RWPE1 (cell line): ENCODE data around the gene DENND5A.
"Not testable (repeated sequence)": the region's sequence is repeated elsewhere in the genome, so short reads cannot be mapped to it uniquely, and the experiment has no call there.

Source experiments
- CTCF ChIA-PET: fragments of 350-600 bp; sonication (Branson Sonifier 250); formaldehyde crosslinking; extraction: SDS; loops from one replicate; lab custom pipeline; 2021; lab: Yijun Ruan, JAX
- POLR2A ChIA-PET: fragments of 400-600 bp; formaldehyde crosslinking; extraction: SDS; loops from one replicate; lab custom pipeline; 2020; ENCODE audit warnings: antibody characterized with exemption; ENCODE audit not compliant: low non-redundant PET; lab: Yijun Ruan, JAX
- DNase-seq: peaks from one replicate; pipeline ENCODE4 v3.0.0; 2012; ENCODE audit warnings: low spot score
- H3K27ac ChIP-seq: fragments of 450-650 bp; 2 replicates; pipeline ENCODE4 v1.5.1; 2017
- TF ChIP-seq, protein P1 (sequence below): fragments of 450-650 bp; conservative IDR thresholded peaks from 2 replicates; pipeline ENCODE4 v1.5.1; 2017; ENCODE audit warnings: low read depth, mild to moderate bottlenecking

DENND5A gene

DNA sequence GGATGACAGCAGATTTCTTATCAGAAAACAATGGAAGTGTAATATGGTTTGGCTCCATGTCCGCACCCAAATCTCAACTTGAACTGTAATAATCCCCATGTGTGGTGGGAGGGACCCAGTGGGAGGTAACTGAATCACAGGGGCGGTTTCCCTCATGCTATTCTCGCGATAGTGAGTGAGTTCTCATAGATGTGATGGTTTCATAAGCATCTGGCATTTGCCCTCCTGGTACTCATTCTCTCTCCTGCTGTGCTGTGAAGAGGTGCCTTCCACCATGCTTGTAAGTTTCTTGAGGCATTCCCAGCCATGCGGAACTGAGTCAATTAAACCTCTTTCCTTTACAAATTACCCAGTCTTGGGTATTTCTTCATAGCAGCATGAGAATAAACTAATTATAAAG lies 92.8 kb downstream of the DENND5A start:
- H3K27ac ChIP-seq: no peak overlapping the region
- POLR2A ChIA-PET: interaction anchor here (0.6 kb wide), 1 partner anchor 8 kb away, joined by 3 read pairs; no protein-coding TSS in a partner anchor
- TF ChIP-seq, protein P1, sequence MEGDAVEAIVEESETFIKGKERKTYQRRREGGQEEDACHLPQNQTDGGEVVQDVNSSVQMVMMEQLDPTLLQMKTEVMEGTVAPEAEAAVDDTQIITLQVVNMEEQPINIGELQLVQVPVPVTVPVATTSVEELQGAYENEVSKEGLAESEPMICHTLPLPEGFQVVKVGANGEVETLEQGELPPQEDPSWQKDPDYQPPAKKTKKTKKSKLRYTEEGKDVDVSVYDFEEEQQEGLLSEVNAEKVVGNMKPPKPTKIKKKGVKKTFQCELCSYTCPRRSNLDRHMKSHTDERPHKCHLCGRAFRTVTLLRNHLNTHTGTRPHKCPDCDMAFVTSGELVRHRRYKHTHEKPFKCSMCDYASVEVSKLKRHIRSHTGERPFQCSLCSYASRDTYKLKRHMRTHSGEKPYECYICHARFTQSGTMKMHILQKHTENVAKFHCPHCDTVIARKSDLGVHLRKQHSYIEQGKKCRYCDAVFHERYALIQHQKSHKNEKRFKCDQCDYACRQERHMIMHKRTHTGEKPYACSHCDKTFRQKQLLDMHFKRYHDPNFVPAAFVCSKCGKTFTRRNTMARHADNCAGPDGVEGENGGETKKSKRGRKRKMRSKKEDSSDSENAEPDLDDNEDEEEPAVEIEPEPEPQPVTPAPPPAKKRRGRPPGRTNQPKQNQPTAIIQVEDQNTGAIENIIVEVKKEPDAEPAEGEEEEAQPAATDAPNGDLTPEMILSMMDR: no peak
- CTCF ChIA-PET: interaction anchor here (0.6 kb wide), 2 partner anchors 10 to 888 kb away, joined by 3 to 10 read pairs; no protein-coding TSS in a partner anchor
- DNase-seq: no peak

DNA sequence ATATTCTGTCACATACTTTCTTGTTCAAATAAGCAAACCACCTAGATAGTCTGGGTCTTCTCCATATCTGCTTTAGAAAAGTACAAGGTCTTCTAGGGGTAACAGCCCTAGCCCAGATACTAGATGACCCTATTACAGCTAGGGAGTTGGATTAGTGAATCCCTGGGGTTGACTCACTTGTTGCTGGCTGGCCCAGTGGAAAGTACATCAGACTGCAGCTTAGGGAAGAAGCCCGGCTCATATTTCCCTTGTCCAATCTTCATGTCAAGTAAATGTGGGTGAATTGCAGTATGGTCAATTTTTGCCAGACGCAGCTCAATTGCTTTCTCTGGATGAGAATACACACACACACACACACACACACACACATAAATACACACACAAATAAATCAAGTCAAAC lies 94.7 kb downstream of the DENND5A start:
- no peak overlapping the region for H3K27ac ChIP-seq
- CTCF ChIA-PET: interaction anchor here (0.7 to 1.4 kb wide), 3 partner anchors 165 to 981 kb away, joined by 3 read pairs; no protein-coding TSS in a partner anchor
- TF ChIP-seq, protein P1: no peak
- DNase-seq: no peak
- POLR2A ChIA-PET: no interaction called here

DNA sequence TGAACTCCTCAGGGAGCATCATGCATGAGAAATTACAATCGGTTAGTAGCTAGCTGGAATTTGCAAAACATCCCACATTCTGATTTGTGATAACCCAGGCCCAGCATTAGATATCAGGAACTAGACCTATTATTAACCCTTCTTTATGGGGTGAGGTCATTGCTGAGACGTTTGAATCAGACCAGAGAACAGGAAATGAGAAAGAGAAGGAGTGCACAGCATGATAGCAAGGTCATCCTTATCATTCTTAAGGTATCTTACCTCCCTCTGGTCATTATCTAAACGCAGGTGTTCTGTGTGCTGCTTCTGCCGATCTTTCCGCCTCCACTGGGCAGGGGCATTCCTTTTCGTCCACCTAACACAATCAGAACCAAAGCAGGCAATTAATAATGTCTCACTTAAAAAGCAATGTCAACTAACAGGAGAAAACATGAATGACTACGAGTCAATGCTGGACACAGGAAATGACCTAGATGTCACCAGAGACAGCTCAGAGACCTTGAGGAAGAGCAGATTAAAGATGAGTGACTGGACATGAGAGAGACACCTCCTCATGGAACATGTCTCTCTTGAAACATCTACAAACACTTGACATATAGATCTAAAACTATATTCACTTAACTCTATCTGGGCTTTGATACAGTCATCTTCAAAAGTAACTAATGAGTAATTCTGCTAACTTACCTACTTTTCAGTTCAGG lies 95.4 kb downstream of the DENND5A start:
- CTCF ChIA-PET: interaction anchor here (0.7 to 1.4 kb wide), 2 partner anchors 166 to 290 kb away, joined by 3 read pairs; no protein-coding TSS in a partner anchor
- TF ChIP-seq, protein P1: no peak
- no peak for DNase-seq
- H3K27ac ChIP-seq: no peak overlapping the region
- POLR2A ChIA-PET: no interaction called here

DNA sequence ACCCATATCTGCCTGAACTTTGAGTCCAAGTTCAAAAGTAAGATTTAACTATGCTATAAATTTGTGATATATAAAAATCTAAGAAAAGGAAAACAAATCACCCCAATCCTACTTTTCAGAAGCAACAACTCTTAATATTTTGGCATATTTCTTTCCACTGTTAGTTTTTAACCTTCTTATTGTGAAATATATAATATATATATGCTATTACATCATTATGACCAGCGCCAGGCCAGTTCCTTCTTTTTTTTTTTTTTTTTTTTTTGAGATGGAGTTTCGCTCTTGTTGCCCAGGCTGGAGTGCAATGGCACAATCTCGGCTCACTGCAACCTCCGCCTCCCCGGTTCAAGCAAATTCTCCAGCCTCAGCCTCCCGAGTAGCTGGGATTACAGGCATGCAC lies 103.2 kb downstream of the DENND5A start:
- POLR2A ChIA-PET, DNase-seq, H3K27ac ChIP-seq: not testable (repeated sequence)
- CTCF ChIA-PET: interaction anchor here (0.7 kb wide), 1 partner anchor 10 kb away, joined by 10 read pairs; no protein-coding TSS in a partner anchor

DNA sequence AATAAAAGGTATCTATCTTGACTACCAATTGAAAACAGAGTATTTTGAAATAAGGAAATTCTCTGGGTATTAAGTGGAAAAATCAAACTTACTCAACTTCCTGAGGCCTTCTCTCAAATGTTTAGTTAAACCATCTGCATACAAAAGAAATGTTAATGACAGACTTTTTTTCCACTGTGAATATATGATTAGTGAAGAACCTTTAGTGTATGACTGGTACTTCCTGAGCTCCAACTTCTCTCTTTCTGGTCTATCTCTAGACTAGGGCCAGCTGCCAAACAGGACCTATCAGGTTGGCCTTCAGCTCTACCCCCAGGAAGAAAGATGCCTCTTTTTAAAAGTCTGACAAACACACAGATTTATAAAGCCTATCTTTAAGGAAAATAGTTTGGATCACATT lies 105.0 kb downstream of the DENND5A start:
- ChIA-PET POLR2A (no interaction called here), CTCF (interaction anchor here (0.5 kb wide), 1 partner anchor 97 kb away, joined by 4 read pairs; no protein-coding TSS in a partner anchor)
- TF ChIP-seq, protein P1: no peak
- no peak for DNase-seq
- no peak overlapping the region for H3K27ac ChIP-seq

DNA sequence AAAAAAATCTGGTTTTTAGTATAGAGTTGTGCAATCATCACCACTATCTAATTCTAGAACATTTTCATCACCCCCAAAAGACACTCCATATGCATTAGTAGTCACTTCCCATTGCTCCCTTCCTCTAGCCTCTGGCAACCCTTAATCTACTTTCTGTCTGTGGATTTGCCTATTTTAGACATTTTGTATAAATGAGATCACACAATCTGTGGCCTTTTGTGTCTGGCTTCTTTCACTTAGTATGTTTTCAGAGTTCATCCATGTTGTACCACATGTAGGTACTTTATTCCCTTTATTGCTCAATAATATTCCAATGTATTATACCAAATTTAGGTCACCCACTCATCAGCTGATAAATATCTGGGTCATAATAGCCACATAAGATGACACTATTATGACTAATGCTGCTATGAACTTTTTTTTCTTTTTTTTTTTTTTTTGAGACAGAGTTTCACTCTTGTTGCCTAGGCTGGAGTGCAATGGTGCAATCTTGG lies 106.2 kb downstream of the DENND5A start:
- TF ChIP-seq, protein P1: no peak
- H3K27ac ChIP-seq: no peak overlapping the region
- POLR2A ChIA-PET: no interaction called here
- CTCF ChIA-PET: interaction anchor here (0.5 to 0.6 kb wide), 2 partner anchors 226 to 414 kb away, joined by 3 to 4 read pairs; partner anchors contain the start of gene IPO7
- peak; percentile 25 for DNase-seq

DNA sequence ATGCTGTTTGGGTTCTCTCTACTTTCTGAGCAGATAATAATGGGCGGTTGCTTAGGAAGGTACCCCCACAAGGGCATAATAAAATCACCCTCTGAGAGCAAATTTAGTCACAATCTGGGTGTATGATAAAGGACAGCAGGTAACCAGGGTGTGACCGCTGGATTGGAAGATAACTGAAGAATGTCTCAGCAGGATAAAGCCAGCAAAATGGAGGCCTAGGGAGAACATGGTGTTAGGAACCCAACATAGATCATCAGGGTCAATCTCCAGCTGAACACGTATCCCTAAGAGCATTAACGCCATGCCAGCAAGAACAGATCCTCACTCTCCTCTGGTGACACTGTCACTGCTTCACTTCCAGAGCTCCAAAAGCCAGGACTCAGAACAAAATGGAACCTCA lies 109.2 kb downstream of the DENND5A start:
- ChIA-PET CTCF (no interaction called here), POLR2A (no interaction called here)
- TF ChIP-seq, protein P1: no peak
- no peak overlapping the region for H3K27ac ChIP-seq
- no peak for DNase-seq
